Measurements from ENCODE around the gene RAB3B. TPM values are rescaled to one million over a fixed set of nuclear protein-coding genes. Genes with fewer than 3 reads are reported as not detected.

RAB3B gene
- total and polyA plus RNA-seq, 2 of the 4 experiments (the other 2 are of a cell fraction), result 33.6 to 78.5 TPM

- TF ChIP-seq SMC3 (IDR thresholded peaks at IDR 0.05; ENCODE audit: low read depth, low read length), result no peak
- TF ChIP-seq RAD21 (IDR thresholded peaks at IDR 0.05; ENCODE audit: low read length), result no peak
These were observed 68.5 kb downstream of the RAB3B start (continued) for GRCh38 chr1:51922040-51922439.

DNA sequence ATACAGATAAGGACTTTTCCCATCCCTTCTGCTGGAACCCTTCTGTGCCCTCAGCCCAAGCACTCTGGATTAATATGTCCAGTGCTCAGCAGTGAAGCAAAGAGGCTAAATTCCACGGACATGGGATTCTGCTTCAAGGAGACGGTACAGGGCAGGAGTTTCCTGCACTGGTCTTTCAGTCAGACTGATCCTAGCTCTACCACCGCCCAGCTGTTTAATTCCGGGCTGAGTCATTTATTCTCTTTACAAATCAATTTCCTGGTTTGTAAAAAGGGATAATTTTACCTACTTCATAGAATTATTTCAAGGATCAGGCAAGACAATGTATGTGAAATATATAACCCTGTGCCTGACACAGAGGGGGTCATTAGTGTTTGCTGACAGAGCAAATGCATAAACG lies 70.4 kb downstream of the RAB3B start:
- Histone ChIP-seq H4K91ac (ENCODE audit: insufficient read depth, low read depth, low read length) (peak overlapping the region; percentile 70), H3K4me2 (ENCODE audit: low read depth, low read length) (no peak overlapping the region), H3K36me3 (ENCODE audit: control insufficient read depth, insufficient read depth, low read length) (peaks cover 13% of the 10 kb centered on the region; the same call in 1 of the 2 replicates), H3K9me1 (ENCODE audit: insufficient read depth, low read length) (peaks cover 42% of the 10 kb centered on the region), H2BK15ac (ENCODE audit: low read depth, low read length) (peak overlapping the region; percentile 79; the same call in 2 of the 3 replicates), H3K56ac (ENCODE audit: extremely low read depth, insufficient read depth, low read length) (no peak overlapping the region), H3K27ac (ENCODE audit: insufficient read depth, low read length) (no peak overlapping the region), H4K8ac (ENCODE audit: low read depth in 2 of 2, low read length in 2 of 2) (peak overlapping the region; percentile 65 to 79; a peak in 3 of 4 replicates), H2BK5ac (ENCODE audit: low read depth, low read length, poor library complexity, severe bottlenecking) (peak overlapping the region; percentile 71), H4K5ac (ENCODE audit: low read depth, low read length) (peak overlapping the region; percentile 66; the same call in 1 of the 2 replicates), H3K14ac (replicated peaks; ENCODE audit: low read depth, low read length) (peak overlapping the region; percentile 81), H3K9ac (ENCODE audit: low read depth, low read length) (no peak overlapping the region), H2AK5ac (ENCODE audit: low read depth, low read length) (peak overlapping the region; percentile 75), H2AFZ (replicated peaks; ENCODE audit: low read length, poor library complexity) (no peak overlapping the region), H3K4ac (ENCODE audit: low read depth, low read length) (peak overlapping the region; percentile 75), H3K79me1 (ENCODE audit: low read depth in 1 of 2, low read length in 2 of 2) (peaks cover 53 to 75% of the 10 kb centered on the region in 2 experiments), H3K9me3 (ENCODE audit: control insufficient read depth, insufficient read depth, low read length) (no peaks in the 10 kb centered on the region), H2BK20ac (ENCODE audit: low read depth, low read length) (peak overlapping the region; percentile 70), H4K20me1 (ENCODE audit: insufficient read depth, low read length) (no peaks in the 10 kb centered on the region), H2BK120ac (ENCODE audit: low read depth, low read length) (peak overlapping the region; percentile 61), H3K4me3 (ENCODE audit: insufficient read depth, low read depth, low read length) (no peak overlapping the region), H3K27me3 (ENCODE audit: control insufficient read depth, insufficient read depth, low read length) (no peaks in the 10 kb centered on the region), H3K23ac (ENCODE audit: low read depth, low read length) (peak overlapping the region; percentile 90; the same call in 1 of the 2 replicates), H2AK9ac (replicated peaks; ENCODE audit: low read depth, low read length, poor library complexity) (peak overlapping the region; percentile 45), H3K4me1 (ENCODE audit: control insufficient read depth, insufficient read depth, low read length) (peaks cover 39% of the 10 kb centered on the region), H3K18ac (ENCODE audit: low read depth, low read length) (peak overlapping the region; percentile 80; the same call in 1 of the 2 replicates)
- WGBS, 2 experiments (ENCODE audit: extremely low coverage in 2 of 2, insufficient read length in 1 of 2), result no CpG with 5 or more reads among the region's 5 CpGs
- BruUV-seq (replicated peaks), result no TSS peak
- TF ChIP-seq CTCF (conservative IDR thresholded peaks at IDR 0.05; ENCODE audit: low read depth, low read length), result no peak
- TF ChIP-seq MAFK (IDR thresholded peaks at IDR 0.05; ENCODE audit: low read depth, low read length), result peak; percentile 26; the same call in 1 of the 2 replicates
- intact Hi-C loops (cut with micrococcal nuclease) (no loop called here), dilution Hi-C loops (cut with HindIII; ENCODE audit: low sequenced_read_pairs, unreplicated experiment) (no loop called here), in situ Hi-C loops (cut with MboI; ENCODE audit: low sequenced_read_pairs) (no loop called here)
- peak; percentile 19; the same call in 1 of the 2 replicates for ATAC-seq (ENCODE audit: low read depth)
- peak; percentile 21 for DNase-seq
- POLR2A ChIA-PET (ENCODE audit: unreplicated experiment), result no interaction called here
- CTCF ChIA-PET, result no interaction called here

All from IMR-90 (cell line).